ENCODE results near the gene HERC3. TPM values are rescaled to one million over a fixed set of nuclear protein-coding genes. Genes with fewer than 3 reads are reported as not detected.

The HERC3 gene
- total RNA-seq, 2 donors from 2014 or later: 41.9 to 45.9 TPM

- ATAC-seq (no peak), DNase-seq (no peak)
- intact Hi-C loops (cut with DNase I): no loop called here
Observed at GRCh38 chr4:88730811-88731210, 138.5 kb downstream of the HERC3 start.

- no peak for DNase-seq
- no peak for ATAC-seq
- intact Hi-C loops (cut with DNase I): no loop called here
Observed at GRCh38 chr4:88731381-88731780, 139.1 kb downstream of the HERC3 start.

GRCh38 chr4:88732714-88733368 is 140.6 kb downstream of the HERC3 start:
- DNase-seq (no peak), ATAC-seq (no peak)
- intact Hi-C loops (cut with DNase I): no loop called here

- intact Hi-C loops (cut with DNase I): no loop called here
- ATAC-seq (peak in 1 of 2 donors; percentile 9), DNase-seq (no peak)
Observed at GRCh38 chr4:88734403-88734949, 142.2 kb downstream of the HERC3 start.

DNA sequence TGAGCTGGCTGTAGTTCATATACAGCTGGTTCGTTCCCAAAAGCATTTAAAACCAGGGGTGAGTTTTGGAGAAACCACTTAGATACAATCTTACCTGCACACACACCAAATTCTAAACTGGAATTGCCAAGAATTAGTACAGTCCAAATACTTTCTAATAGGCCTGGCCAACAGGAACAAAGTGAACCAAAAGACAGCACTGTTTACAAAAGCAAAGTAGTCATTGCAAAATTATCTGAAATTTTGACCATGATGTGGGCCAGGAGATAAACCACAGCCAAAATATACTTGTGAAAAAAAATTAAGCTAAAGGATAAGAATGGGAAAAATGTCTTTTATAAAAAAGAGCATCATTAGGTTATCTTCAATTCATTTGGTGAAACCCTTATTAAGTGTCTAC is 143.3 kb downstream of the HERC3 start:
- ATAC-seq (peak; percentile 60 to 64), DNase-seq (no peak)
- intact Hi-C loops (cut with DNase I): no loop called here

DNA sequence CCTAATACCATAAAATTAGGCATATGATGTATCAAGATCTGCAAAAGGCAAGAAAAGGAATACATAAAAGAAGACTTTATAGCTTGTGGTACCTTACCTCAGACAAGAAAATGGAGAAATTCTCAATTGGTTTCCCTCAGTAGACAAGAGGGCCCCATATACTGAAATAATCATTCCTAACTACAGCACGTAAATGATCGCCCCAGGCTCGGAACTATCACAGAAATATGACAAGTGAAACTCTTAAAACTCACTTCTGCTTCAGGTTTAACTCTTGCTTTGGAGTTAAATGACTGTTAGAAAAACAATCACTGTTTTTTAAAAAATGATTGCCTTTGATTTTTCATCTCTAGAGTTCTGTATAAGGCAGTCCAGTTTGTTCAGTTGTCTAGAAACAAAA is 144.0 kb downstream of the HERC3 start:
- no peak for ATAC-seq
- no peak for DNase-seq
- intact Hi-C loops (cut with DNase I): no loop called here

GRCh38 chr4:88737307-88737941 is 145.1 kb downstream of the HERC3 start:
- ATAC-seq (peak; percentile 13 to 59), DNase-seq (no peak)
- intact Hi-C loops (cut with DNase I): no loop called here

- DNase-seq (no peak), ATAC-seq (no peak)
- intact Hi-C loops (cut with DNase I): no loop called here
Observed at GRCh38 chr4:88738180-88738579, 145.9 kb downstream of the HERC3 start.

DNA sequence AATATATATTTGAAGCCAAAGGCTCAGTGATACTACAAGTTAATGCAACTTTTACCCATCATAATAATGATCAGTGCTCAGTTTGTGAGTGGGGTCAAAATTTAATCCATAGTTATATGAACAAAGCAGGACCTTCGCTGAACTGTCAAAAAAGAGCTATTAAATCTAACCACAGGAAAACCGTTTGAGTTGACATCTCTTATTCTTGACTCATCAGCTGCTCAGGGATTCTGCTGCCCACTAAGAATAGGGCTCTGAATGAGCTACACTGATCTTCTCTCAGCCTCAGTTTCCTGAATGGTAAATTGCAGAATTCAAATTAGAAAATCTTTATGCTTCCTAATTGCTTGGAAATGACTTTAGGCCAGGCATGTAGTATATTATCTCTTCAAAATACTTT is 150.3 kb downstream of the HERC3 start:
- DNase-seq (no peak), ATAC-seq (no peak)
- intact Hi-C loops (cut with DNase I): no loop called here

GRCh38 chr4:88743696-88744095 is 151.4 kb downstream of the HERC3 start:
- peak in 1 of 2 donors; percentile 35 for ATAC-seq
- DNase-seq: no peak
- intact Hi-C loops (cut with DNase I): no loop called here

DNA sequence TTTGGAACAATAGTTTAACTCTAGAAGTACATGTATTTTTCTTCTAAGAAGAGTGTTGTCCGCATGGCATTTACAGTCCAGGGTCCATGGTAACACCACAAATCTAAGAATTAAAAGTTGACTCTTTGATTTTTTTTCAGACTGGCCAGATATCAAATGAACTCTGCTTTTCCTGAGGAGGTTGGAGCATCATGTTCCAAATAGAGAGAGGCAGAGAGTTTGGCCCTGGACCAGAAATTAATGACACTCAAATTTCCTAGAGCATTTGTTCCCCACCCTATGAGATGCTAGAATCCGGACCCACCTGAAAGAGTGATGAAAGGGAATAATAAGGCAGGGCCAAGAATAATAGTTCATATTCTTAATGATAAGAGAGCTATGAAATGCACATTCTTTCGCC is 152.3 kb downstream of the HERC3 start:
- no peak for ATAC-seq
- no peak for DNase-seq
- intact Hi-C loops (cut with DNase I): no loop called here

DNA sequence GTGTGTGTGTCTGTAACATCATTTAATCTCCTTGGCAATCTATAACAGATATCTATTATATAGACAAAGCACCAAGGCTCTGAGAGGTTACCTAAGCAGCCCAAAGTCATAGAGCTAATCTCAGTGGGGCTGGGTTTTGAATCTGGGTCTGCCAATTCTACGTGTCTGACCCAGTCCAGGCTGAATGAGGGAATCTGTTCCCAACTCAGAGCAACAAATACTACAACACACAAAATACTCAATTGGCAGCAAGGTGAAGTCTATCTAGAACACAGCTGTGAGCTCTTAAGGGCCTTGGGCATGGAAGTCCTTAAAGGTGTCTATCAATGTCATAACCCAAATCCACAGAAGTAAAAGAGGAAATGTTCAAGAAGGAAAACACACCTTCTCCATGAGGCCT is 152.9 kb downstream of the HERC3 start:
- no peak for DNase-seq
- intact Hi-C loops (cut with DNase I): no loop called here
- peak; percentile 11 to 24 for ATAC-seq

- no peak for DNase-seq
- intact Hi-C loops (cut with DNase I): no loop called here
- peak; percentile 15 to 56 for ATAC-seq
Observed at GRCh38 chr4:88745581-88746163, 153.4 kb downstream of the HERC3 start.

DNA sequence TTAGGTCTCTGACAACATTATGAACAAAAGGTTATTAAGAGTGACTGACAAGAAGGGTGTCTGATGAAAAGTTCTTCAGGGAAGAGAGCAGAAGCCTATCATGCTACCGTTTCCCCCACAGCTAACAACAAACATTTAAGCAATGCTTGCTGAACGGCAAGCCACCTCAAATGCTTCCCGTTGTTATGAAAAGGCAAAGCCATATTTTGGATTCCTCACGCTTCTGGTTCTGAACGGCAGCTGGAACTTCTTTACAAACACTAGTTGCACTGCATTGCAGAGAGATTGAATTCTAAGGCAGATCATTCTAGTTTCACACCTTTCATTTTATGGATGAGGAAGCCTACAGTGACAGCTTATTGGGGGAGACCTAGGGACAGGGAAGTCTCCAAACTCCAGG is 153.9 kb downstream of the HERC3 start:
- DNase-seq (no peak), ATAC-seq (peak in 1 of 2 donors; percentile 27)
- intact Hi-C loops (cut with DNase I): no loop called here

DNA sequence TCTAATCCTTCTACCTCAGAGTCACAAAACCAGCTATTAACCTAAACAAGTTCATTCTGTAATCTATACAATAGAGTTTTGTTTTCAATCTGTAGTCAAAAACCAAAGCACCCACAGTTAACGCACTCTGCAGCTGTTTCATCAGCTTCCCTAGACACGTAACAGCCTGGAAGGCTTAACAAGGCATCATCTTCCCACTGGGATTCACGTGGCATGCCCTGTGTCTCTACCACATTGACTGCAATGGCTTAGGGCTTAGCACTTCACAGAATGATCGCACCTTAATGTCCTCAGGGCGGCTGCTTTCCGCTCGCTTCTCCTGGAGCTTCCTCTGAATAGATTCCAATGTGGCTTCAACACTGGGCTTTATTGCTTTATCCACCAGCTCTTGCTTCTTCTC is 155.1 kb downstream of the HERC3 start:
- intact Hi-C loops (cut with DNase I): no loop called here
- DNase-seq (no peak), ATAC-seq (no peak)

DNA sequence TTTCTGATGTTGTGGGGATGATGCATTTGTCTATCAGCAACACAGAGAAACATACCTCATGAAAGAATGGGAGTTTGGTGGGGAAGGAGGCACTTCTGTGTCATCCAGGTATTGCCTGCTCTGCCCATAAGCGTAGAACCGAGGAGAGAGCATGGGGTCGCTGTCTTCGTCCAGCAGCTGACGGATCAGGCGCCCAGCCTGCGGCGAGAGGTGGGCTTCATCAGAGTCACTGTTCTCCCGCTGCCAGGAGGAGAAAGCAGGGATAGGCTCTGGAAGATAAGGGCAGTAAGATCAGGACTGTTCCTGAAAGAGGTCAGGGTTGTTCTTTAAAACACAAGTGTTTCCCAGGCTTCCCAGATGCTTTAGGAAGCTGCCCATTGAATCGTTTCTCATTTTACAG is 158.1 kb downstream of the HERC3 start:
- DNase-seq (no peak), ATAC-seq (no peak)
- intact Hi-C loops (cut with DNase I): no loop called here

DNA sequence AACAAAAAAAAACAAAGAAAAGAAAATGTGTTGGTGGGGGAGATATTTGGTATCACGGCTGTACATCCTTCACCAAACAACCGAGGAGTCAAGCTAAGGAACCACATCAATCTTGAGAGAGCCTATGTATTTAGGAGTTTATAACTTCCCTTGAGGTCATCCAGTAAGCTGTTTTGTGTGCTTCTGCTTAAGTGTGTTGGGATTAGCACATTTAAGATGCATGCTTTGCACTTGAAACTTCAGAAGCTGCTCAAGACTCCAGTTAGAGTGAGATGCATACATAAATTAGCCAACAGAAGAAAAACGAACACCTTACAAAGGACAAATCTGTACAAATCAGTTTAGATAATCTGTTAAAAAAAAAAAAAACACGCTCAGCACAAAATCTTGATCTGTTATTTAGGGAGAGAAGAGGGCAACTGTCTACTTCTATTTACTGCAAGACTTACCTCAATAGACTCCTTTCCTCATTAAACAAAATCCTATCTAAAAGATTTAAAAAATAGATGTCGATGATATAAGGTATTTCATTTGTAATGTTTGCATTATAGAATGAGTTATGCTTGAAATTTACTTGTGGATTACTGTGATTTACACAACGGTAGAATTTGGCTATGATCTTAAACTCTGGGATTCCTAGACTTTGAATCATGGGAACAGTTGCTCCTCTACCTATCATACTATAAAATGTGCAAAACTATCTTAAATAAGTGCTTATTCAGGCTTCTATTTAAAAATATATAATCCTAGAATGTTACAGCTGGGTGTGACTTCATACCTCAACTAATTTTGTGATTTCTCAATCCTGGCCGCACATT is 159.2 kb downstream of the HERC3 start:
- DNase-seq (no peak), ATAC-seq (no peak)
- intact Hi-C loops (cut with DNase I): no loop called here

- DNase-seq: no peak
- no peak for ATAC-seq
- intact Hi-C loops (cut with DNase I): no loop called here
Observed at GRCh38 chr4:88752076-88752463, 159.8 kb downstream of the HERC3 start.

DNA sequence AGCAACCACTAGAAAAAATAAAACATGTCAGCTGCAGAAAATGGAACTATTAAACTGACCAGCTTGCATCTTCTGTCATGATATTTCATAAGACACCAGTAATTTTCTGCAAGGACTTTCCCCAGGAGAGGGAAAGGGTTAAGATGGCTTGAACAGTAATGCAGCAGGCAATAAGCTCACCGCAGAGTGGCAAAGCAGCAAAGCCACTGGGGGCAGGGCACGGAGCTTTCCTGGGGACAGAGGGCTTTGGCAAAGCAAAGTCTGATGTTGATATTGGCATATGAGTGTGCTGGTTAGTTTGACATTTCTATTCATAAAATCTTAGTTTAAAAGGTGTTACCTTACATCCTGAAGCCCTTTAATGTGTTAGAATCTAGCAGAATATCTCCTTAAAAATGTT is 160.5 kb downstream of the HERC3 start:
- ATAC-seq: peak in 1 of 2 donors; percentile 72
- intact Hi-C loops (cut with DNase I): no loop called here
- no peak for DNase-seq
